Uterus (tissue), 4 donors: ENCODE results near the gene SMIM5. TPM values are rescaled to one million over a fixed set of nuclear protein-coding genes. Genes with fewer than 3 reads are reported as not detected.

Experiments
- DNase-seq, 2 donors: peaks; one replicate each; pipeline ENCODE4 v3.0.0-alpha.2; 2019 to 2020
- H3K27ac ChIP-seq, 2 donors: fragments of 200-600 bp; sonication (generic); 1 replicate in 1 of 2; 2 replicates in 1 of 2; pipeline ENCODE4 v1.5.1; 2016 to 2018
- H3K27me3 ChIP-seq, 2 donors: fragments of 200-600 bp; sonication (generic); one replicate each; pipeline ENCODE4 v1.5.1; 2018 to 2019; ENCODE audit warnings: control low read depth in 1 of 2
- H3K36me3 ChIP-seq, 2 donors: fragments of 200-600 bp; sonication (generic); one replicate each; pipeline ENCODE4 v1.5.1; 2019; ENCODE audit warnings: control low read depth in 1 of 2
- H3K4me1 ChIP-seq, 2 donors: fragments of 200-600 bp; sonication (generic); one replicate each; pipeline ENCODE4 v1.5.1; 2018 to 2019; ENCODE audit warnings: control low read depth in 1 of 2
- H3K4me3 ChIP-seq, 2 donors: fragments of 200-600 bp; sonication (generic); 1 replicate in 1 of 2; 2 replicates in 1 of 2; pipeline ENCODE4 v1.5.1; 2018 to 2019; ENCODE audit warnings: mild to moderate bottlenecking in 1 of 2
- H3K9me3 ChIP-seq, 2 donors: fragments of 200-600 bp; sonication (generic); one replicate each; pipeline ENCODE4 v1.5.1; 2019; ENCODE audit warnings: control low read depth in 1 of 2
- CTCF ChIP-seq, 4 experiments: fragments of 200-600 bp in 2 of 4; fragments of 450-650 bp in 2 of 4; sonication (generic) in 2 of 4; IDR thresholded peaks; one replicate each; pipeline ENCODE4 v1.5.1; 2016 to 2019; ENCODE audit warnings: antibody characterized with exemption in 4 of 4, mild to moderate bottlenecking in 2 of 4, moderate library complexity in 1 of 4
- POLR2A ChIP-seq, 2 donors: fragments of 450-650 bp; IDR thresholded peaks; one replicate each; pipeline ENCODE4 v1.6.1; 2016; ENCODE audit warnings: antibody characterized with exemption in 2 of 2, mild to moderate bottlenecking in 1 of 2, moderate library complexity in 1 of 2
- intact Hi-C: fragments of 100-400 bp; cut with DNase I; formaldehyde crosslinking; loops from one replicate; pipeline ENCODE4 v1.15.1; 2023; ENCODE audit warnings: low total_unique reads
- total RNA-seq, 4 donors: library from RNA; depleted of rRNA in 3 of 4; stranded (reverse); fragments of >200 nt in 3 of 4; gene quantifications; one replicate each; pipeline versions ENCODE4 v1.1.0 to v1.2.4, GENCODE V29; 2014 to 2023
- donor health status: DM: yes; HTN: yes; CAD: no.

SMIM5 gene
- total RNA-seq, 4 donors from 2014 or later, result 0.85 to 2.2 TPM; not detected in 2

GRCh38 chr17:75622771-75623273 lies 10.4 kb upstream of the SMIM5 start:
- no peak overlapping the region for H3K27ac ChIP-seq
- no peaks in the 10 kb centered on the region for H3K9me3 ChIP-seq
- H3K36me3 ChIP-seq, result no peaks in the 10 kb centered on the region
- H3K4me1 ChIP-seq, result no peaks in the 10 kb centered on the region
- DNase-seq, result no peak
- H3K4me3 ChIP-seq, result no peak overlapping the region
- H3K27me3 ChIP-seq, result no peaks in the 10 kb centered on the region
- intact Hi-C loops, result no loop called here
- TF ChIP-seq POLR2A (IDR thresholded peaks at IDR 0.05) (no peak), CTCF (IDR thresholded peaks at IDR 0.05) (no peak)

- Histone ChIP-seq H3K36me3 (no peaks in the 10 kb centered on the region), H3K4me1 (no peaks in the 10 kb centered on the region), H3K9me3 (no peaks in the 10 kb centered on the region), H3K27ac (no peak overlapping the region), H3K27me3 (no peaks in the 10 kb centered on the region), H3K4me3 (no peak overlapping the region)
- intact Hi-C loops, result no loop called here
- no peak for DNase-seq
- no peak for TF ChIP-seq POLR2A (IDR thresholded peaks at IDR 0.05)
- TF ChIP-seq CTCF (IDR thresholded peaks at IDR 0.05), result no peak
These were observed 9.8 kb upstream of the SMIM5 start for GRCh38 chr17:75623386-75623785.

GRCh38 chr17:75624021-75624420 lies 9.2 kb upstream of the SMIM5 start:
- H3K36me3 ChIP-seq, result no peaks in the 10 kb centered on the region
- no peaks in the 10 kb centered on the region for H3K4me1 ChIP-seq
- H3K9me3 ChIP-seq, result no peaks in the 10 kb centered on the region
- intact Hi-C loops, result no loop called here
- TF ChIP-seq CTCF (IDR thresholded peaks at IDR 0.05) (no peak), POLR2A (IDR thresholded peaks at IDR 0.05) (no peak)
- no peak for DNase-seq
- H3K27ac ChIP-seq, result no peak overlapping the region
- H3K27me3 ChIP-seq, result no peaks in the 10 kb centered on the region
- H3K4me3 ChIP-seq, result no peak overlapping the region

GRCh38 chr17:75624714-75625345 lies 8.4 kb upstream of the SMIM5 start:
- Histone ChIP-seq H3K9me3 (no peaks in the 10 kb centered on the region), H3K36me3 (no peaks in the 10 kb centered on the region), H3K4me3 (no peak overlapping the region), H3K27ac (no peak overlapping the region), H3K27me3 (no peaks in the 10 kb centered on the region), H3K4me1 (no peaks in the 10 kb centered on the region)
- no peak for DNase-seq
- no peak for TF ChIP-seq POLR2A (IDR thresholded peaks at IDR 0.05)
- no peak for TF ChIP-seq CTCF (IDR thresholded peaks at IDR 0.05)
- intact Hi-C loops, result no loop called here

GRCh38 chr17:75625813-75626486 lies 7.3 kb upstream of the SMIM5 start:
- DNase-seq, result no peak
- TF ChIP-seq CTCF (IDR thresholded peaks at IDR 0.05) (peak in 2 of 4 experiments; percentile 17 to 41), POLR2A (IDR thresholded peaks at IDR 0.05) (no peak)
- H3K27ac ChIP-seq, result no peak overlapping the region
- no peaks in the 10 kb centered on the region for H3K4me1 ChIP-seq
- no peaks in the 10 kb centered on the region for H3K27me3 ChIP-seq
- H3K9me3 ChIP-seq, result no peaks in the 10 kb centered on the region
- no peak overlapping the region for H3K4me3 ChIP-seq
- H3K36me3 ChIP-seq, result no peaks in the 10 kb centered on the region
- intact Hi-C loops, result no loop called here
